ENCODE measurements around the gene NTSR2. TPM values are rescaled to one million over a fixed set of nuclear protein-coding genes. Genes with fewer than 3 reads are reported as not detected.

Gene NTSR2
- total RNA-seq, 2 experiments from 2014 or later = not detected

GRCh38 chr2:11679016-11679415 is 9.0 kb upstream of the NTSR2 start:
- no TSS peak for BruUV-seq (replicated peaks)
- POLR2A ChIA-PET = interaction anchor here (0.6 kb wide), 1 partner anchor 459 kb away, joined by 6 read pairs; no protein-coding TSS in a partner anchor
- Histone ChIP-seq H4K20me1 (ENCODE audit: insufficient read depth, low read length) (no peaks in the 10 kb centered on the region), H3K9me3 (ENCODE audit: low read length) (no peaks in the 10 kb centered on the region), H3K27ac (ENCODE audit: low read depth, low read length, poor library complexity, severe bottlenecking) (no peak overlapping the region), H3K4me1 (ENCODE audit: insufficient read depth, low read length, poor library complexity, severe bottlenecking) (no peaks in the 10 kb centered on the region), H3K36me3 (ENCODE audit: insufficient read depth, low read length) (no peaks in the 10 kb centered on the region), H3K79me2 (ENCODE audit: insufficient read depth, low read depth, low read length) (no peaks in the 10 kb centered on the region), H3K4me3 (ENCODE audit: low read depth, low read length, poor library complexity, severe bottlenecking) (no peak overlapping the region), H3K4me2 (ENCODE audit: low read length) (no peak overlapping the region), H3K9me2 (ENCODE audit: insufficient read depth, low read length) (no peaks in the 10 kb centered on the region), H2AFZ (ENCODE audit: low read length) (no peak overlapping the region)
- no peak for DNase-seq (ENCODE audit: low spot score)
- CTCF ChIA-PET (ENCODE audit: unreplicated experiment) = no interaction called here
- TF ChIP-seq CTCF (conservative IDR thresholded peaks at IDR 0.05; ENCODE audit: low read length) (no peak), EZH2phosphoT487 (IDR thresholded peaks at IDR 0.05; ENCODE audit: borderline replicate concordance, low read depth, low read length) (no peak)
- intact Hi-C loops (cut with micrococcal nuclease; ENCODE audit: unreplicated experiment) = no loop called here

GRCh38 chr2:11678306-11678960 is 8.4 kb upstream of the NTSR2 start:
- no peak for TF ChIP-seq CTCF (conservative IDR thresholded peaks at IDR 0.05; ENCODE audit: low read length)
- TF ChIP-seq EZH2phosphoT487 (IDR thresholded peaks at IDR 0.05; ENCODE audit: borderline replicate concordance, low read depth, low read length) = no peak
- CTCF ChIA-PET (ENCODE audit: unreplicated experiment) = no interaction called here
- H3K4me2 ChIP-seq (ENCODE audit: low read length) = no peak overlapping the region
- no peaks in the 10 kb centered on the region for H3K9me2 ChIP-seq (ENCODE audit: insufficient read depth, low read length)
- H3K36me3 ChIP-seq (ENCODE audit: insufficient read depth, low read length) = no peaks in the 10 kb centered on the region
- POLR2A ChIA-PET = no interaction called here
- H3K27ac ChIP-seq (ENCODE audit: low read depth, low read length, poor library complexity, severe bottlenecking) = no peak overlapping the region
- no peaks in the 10 kb centered on the region for H3K4me1 ChIP-seq (ENCODE audit: insufficient read depth, low read length, poor library complexity, severe bottlenecking)
- no peaks in the 10 kb centered on the region for H4K20me1 ChIP-seq (ENCODE audit: insufficient read depth, low read length)
- no peaks in the 10 kb centered on the region for H3K9me3 ChIP-seq (ENCODE audit: low read length)
- no peak for DNase-seq (ENCODE audit: low spot score)
- BruUV-seq (replicated peaks) = no TSS peak
- intact Hi-C loops (cut with micrococcal nuclease; ENCODE audit: unreplicated experiment) = no loop called here
- H3K4me3 ChIP-seq (ENCODE audit: low read depth, low read length, poor library complexity, severe bottlenecking) = no peak overlapping the region
- H2AFZ ChIP-seq (ENCODE audit: low read length) = no peak overlapping the region
- H3K79me2 ChIP-seq (ENCODE audit: insufficient read depth, low read depth, low read length) = no peaks in the 10 kb centered on the region

All from OCI-LY7 (cell line).